Jurkat, Clone E6-1 (cell line): ENCODE data around the gene ZFAND2B.

Experiments used
- DNase-seq: peaks from one replicate; pipeline ENCODE4 v3.0.0-alpha.2; 2011; ENCODE audit warnings: low read depth, low spot score
- H3K4me3 ChIP-seq: 2 replicates; pipeline ENCODE4 v1.5.1; 2011; ENCODE audit warnings: mild to moderate bottlenecking, low read length, control low read depth, moderate library complexity

ZFAND2B gene

GRCh38 chr2:219216535-219216915 lies 9.9 kb downstream of the ZFAND2B start:
- DNase-seq: no peak
- no peak overlapping the region for H3K4me3 ChIP-seq

DNA sequence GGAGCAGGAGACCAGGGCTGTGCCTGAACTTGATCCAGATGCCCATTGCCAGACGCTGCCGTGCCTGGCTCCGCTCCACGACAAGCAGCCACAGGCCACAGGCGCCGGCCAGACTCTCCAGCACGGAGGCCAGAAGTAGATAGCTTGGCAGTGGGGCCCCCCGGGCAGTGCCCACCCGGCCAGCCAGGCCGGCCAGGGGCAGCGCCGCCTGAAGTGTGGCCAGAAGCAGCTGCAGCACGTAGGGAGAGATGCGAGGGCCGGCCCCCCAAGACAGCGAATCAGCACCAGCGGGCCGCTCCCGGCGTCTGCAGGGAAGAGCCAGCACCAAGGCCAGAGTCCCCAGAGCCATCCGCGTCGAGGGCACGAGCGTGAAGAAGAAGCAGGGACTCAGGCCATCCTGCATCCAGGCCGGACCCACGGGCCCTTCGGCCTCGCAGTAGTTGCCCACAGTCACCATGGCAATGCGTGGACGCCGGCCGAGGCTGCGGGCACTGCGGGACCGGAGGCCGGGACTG lies 11.7 kb downstream of the ZFAND2B start:
- DNase-seq: no peak
- H3K4me3 ChIP-seq: peak overlapping the region; percentile 56

DNA sequence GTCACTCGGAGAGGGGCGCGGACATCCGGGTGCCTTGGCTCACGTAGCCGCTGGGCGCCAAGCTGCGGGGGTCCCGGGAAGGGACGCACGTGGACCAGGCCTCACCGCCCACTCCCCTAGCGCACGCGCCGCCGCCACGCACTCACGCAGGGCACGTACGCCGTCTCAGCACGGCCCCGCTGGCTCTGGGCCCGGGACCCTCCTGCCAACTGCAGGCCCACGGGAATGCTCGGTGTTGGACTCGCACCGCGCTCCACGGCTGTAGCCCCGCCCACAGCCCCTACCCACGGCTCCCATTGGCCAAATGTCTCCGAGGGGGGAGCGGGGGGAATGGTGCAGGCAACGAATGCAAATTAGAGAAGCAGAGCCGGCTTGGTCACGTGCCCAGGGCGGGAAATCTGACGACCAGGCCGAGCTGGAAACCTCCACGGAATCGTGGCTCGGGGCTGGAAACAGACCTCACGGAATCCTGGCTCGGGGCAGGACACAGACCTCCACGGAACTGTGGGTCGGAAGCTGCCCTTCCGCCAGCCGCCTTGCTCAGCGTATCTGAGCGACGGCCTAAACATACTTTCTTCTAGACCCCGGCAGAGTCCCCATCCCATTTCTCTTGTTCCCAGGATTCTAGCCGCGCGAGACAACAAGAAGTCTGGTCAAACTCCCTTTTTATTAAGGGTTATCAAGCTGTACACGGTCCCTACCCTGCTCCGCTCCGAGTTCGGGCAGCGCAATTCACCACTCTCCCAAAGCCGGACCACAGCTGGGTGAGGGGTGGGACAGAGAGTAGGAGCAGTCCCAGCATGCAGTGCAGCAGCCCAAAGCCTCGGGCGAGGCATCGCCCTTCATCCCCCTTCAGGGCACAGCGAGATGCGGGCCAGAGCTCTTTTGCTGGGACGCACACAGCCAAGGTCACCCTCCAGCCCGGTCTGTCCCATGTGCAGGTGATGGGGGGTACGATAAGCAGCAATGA lies 12.4 kb downstream of the ZFAND2B start, which contains the start of gene ABCB6:
TSS of gene ABCB6 (minus strand) at position 227 of the 970 bp plus-strand sequence. CDS start 285 bp downstream, outside the sequence.
- peak; percentile 63 for DNase-seq
- H3K4me3 ChIP-seq: peak within 1 kb of the TSS; percentile 56

DNA sequence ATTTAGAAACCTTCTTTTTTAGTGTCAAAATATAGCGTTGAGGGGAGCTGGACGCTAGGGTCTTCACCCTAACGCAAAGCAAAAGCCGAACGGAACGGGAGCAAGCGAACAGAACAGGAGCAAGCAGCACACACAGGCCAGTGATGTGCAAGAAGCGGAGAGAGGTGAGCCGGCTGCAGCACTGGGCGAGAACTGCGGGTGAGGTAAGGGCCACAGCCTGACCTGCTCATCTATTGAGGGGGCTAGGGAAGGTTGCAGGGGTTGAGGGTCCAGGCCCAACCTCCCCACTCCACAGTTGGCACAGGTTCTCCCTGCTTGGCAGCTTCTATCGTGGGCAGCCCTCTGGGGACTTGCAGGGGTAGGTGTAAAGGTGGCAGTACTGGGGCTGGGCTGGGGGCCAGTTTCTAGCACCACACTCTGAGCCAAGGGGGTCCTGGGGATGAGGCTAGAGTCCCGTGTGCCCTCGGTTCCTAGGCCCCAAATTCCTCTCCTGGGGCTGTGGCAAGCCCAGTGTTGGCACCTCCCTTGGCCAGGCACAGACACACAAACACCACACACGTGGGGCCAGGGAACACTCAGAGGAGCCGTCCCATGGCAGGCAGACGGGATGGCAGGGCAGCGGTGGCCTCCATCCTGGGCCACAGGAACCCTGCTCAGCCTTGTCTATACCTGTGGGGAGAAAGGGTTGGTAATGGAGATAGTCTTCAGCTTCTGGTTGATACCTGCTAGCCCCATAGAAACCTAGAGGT lies 13.4 kb downstream of the ZFAND2B start:
- H3K4me3 ChIP-seq: no peak overlapping the region
- DNase-seq: no peak

- no peak overlapping the region for H3K4me3 ChIP-seq
- DNase-seq: no peak
Observed at GRCh38 chr2:219220652-219221402, 14.2 kb downstream of the ZFAND2B start.

DNA sequence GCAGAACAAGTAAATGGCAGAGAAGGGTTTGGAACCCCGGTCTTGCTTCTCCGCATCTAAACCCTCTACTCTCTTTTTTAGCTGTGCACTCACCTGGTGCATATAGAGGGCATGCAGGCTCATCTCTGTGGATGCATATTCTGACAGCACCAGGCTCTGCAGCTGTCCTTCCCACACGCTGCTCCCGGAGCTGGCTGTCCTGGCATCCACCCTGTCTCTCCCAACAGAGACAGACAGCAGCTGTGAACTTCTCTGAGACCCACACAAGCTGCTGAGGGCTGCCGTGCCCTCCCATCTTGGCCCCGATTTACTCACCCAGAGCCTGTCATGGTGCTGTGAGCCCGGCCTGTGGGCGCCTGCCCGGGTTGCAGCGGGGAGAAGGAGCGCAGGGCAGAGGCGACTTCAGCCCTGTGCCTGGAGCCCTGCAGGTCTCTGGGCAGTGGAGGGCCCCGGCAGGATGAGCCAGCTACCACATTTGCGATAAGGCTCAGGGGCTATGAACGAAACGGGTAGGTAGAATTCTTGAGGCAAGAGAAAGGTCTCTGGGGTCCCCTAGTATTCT lies 15.5 kb downstream of the ZFAND2B start:
- H3K4me3 ChIP-seq: no peak overlapping the region
- no peak for DNase-seq

DNA sequence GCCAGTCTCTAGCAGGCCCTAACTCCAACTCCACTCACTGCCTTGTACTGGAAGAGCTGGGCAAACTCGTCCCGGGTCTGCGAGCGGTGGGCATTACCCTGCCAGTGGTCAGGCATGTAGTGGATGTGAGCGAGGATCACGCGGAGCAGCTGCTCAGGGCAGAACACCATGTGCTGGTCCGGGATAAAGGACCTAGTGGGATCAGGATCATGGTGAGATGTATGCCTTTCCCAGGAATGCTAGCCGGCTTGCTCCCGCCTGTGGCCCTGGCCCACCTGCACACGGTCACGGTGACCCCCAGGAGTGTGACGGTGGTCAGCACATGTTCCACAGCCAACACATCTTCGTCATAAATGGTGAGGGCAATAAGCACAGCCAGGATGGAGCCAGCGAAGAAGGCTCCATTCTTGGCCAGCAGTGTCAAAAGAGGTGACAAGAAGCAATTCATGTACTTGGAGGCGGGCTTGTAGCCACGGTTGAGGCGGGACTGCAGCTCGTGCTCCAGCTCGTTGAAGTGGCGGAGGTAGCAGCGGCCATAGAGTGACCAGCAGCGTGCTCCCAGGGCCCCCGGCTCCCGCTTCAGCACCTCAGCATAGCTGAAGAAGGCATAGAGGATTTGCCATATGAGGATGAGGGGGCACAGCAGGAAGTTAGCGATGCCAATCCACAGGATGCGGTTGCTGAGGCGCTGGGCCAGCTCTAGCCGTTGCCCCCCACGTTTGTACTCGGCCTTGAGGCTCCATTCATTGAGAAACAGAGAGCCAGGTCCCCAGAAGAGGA lies 17.4 kb downstream of the ZFAND2B start:
- no peak for DNase-seq
- no peak overlapping the region for H3K4me3 ChIP-seq

- no peak overlapping the region for H3K4me3 ChIP-seq
- no peak for DNase-seq
Observed at GRCh38 chr2:219225350-219225749, 18.8 kb downstream of the ZFAND2B start.

DNA sequence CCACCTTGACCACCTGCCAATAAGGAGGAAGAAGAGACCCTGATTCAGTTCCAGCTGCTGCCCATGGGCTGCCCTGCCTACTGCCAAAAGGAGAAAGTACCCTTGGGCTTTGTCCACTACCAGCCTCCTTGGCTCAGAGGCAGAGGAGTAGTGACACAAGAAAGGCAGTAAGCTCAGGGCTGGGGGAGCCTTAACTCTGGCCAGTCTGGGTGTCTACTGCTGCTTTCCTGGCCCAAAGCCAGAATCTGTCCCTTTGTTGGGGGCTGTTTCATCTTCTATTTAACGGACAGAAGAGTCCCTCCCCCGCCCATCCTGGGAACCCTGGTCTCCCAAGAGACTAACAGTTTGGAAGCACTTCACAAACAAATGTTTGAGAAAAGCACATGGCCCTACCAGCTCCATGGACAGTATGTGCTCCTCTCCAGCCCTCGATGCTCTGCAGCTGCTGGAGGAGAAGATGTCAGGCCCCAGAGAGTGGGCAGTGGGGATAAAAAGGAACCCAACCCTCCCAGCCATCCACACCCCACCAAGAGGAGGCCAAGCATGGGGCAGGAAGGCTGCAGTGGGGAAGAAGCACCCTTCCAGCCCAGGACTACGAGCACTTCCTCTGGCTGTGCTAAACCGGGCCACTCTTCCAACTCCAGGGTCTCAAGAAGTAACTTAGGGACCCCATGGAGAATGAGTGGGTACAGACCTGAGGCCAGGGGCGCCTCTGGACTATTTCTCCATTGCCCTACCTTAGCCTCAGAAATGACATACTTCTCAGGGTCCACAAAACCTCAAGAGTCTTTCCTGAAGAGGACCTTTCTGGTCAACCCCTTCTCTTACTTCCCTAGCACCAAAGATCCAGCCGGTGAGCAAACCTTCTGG lies 21.7 kb downstream of the ZFAND2B start:
- H3K4me3 ChIP-seq: peak overlapping the region; percentile 79
- DNase-seq: no peak

GRCh38 chr2:219228911-219229304 lies 22.3 kb downstream of the ZFAND2B start:
- no peak for DNase-seq
- peak overlapping the region; percentile 79 for H3K4me3 ChIP-seq

- peak within 1 kb of the TSS; percentile 79 for H3K4me3 ChIP-seq
- DNase-seq: peak; percentile 97
Observed at GRCh38 chr2:219229305-219230058, 22.9 kb downstream of the ZFAND2B start, which contains the start of the genes ANKZF1 and ATG9A. TSS of gene ANKZF1 (plus strand) at chr2:219229806. CDS start at chr2:219230258, 452 bp downstream. TSS of gene ATG9A (minus strand) at chr2:219229636. CDS start at chr2:219228024, 1,612 bp downstream.

GRCh38 chr2:219230059-219230540 lies 23.5 kb downstream of the ZFAND2B start:
- H3K4me3 ChIP-seq: peak overlapping the region; percentile 79
- no peak for DNase-seq

DNA sequence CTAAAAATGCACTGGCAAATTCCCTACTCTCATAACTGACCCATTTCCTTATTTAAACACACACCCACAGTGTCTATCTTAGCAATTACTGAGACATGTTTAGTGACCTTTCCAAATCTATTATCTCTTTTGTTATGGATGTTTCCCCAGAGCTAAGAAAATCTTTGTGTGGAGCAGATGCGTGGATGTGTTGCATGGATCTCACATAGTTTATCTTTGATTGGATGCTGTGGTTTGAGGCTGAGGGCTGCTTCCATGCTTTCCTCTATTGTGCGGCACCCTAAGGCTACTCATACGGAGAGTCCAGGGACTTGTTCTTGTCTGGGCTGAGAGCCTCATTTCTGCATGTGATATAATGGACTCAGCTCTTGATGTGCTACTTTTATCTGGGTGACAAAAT lies 27.7 kb downstream of the ZFAND2B start:
- H3K4me3 ChIP-seq: no peak overlapping the region
- DNase-seq: no peak

DNA sequence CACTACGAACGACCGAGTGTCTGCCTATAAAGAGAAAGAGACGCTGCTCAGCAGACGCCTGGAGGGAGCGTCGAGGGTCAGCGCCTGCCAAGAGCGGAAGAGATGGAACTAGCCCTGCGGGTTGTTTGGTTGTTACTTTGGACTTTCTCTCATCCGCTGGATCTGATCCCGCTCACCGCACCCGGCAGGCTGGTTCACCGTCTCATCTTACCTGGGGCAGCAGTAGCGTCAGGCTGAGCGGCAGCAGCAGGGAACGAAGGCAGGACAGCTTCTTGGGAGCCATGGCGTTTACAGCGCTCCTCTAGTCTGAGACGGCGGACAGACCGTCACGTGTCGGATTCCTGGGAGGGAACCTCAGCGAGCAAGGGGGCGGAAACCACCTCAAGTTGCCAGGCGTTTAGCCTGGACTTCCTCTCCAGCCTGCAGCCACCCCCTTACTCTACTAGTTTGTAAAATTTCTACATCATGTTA lies 36.7 kb downstream of the ZFAND2B start:
- no peak for DNase-seq
- H3K4me3 ChIP-seq: no peak overlapping the region

GRCh38 chr2:219244789-219245147 lies 38.2 kb downstream of the ZFAND2B start:
- peak overlapping the region; percentile 89 for H3K4me3 ChIP-seq
- DNase-seq: no peak
